ENCODE results near the gene CDH15.

Gene CDH15

GRCh38 chr16:89157778-89158177 lies 13.8 kb upstream of the CDH15 start:
- TF ChIP-seq CTCF (conservative IDR thresholded peaks at IDR 0.05; ENCODE audit: low read length) = no peak
- H3K4me3 ChIP-seq (ENCODE audit: low read length) = no peak overlapping the region
- no peak for DNase-seq (ENCODE audit: low read depth)

- no peak overlapping the region for H3K4me3 ChIP-seq (ENCODE audit: low read length)
- no peak for DNase-seq (ENCODE audit: low read depth)
- TF ChIP-seq CTCF (conservative IDR thresholded peaks at IDR 0.05; ENCODE audit: low read length) = no peak
Observed at GRCh38 chr16:89159066-89159849, 12.3 kb upstream of the CDH15 start.

GRCh38 chr16:89159850-89160354 lies 11.6 kb upstream of the CDH15 start:
- no peak for TF ChIP-seq CTCF (conservative IDR thresholded peaks at IDR 0.05; ENCODE audit: low read length)
- no peak overlapping the region for H3K4me3 ChIP-seq (ENCODE audit: low read length)
- DNase-seq (ENCODE audit: low read depth) = no peak

GRCh38 chr16:89160977-89161701 lies 10.4 kb upstream of the CDH15 start:
- no peak overlapping the region for H3K4me3 ChIP-seq (ENCODE audit: low read length)
- no peak for DNase-seq (ENCODE audit: low read depth)
- TF ChIP-seq CTCF (conservative IDR thresholded peaks at IDR 0.05; ENCODE audit: low read length) = no peak

GRCh38 chr16:89161763-89162713 lies 9.5 kb upstream of the CDH15 start:
- TF ChIP-seq CTCF (conservative IDR thresholded peaks at IDR 0.05; ENCODE audit: low read length) = no peak
- no peak for DNase-seq (ENCODE audit: low read depth)
- no peak overlapping the region for H3K4me3 ChIP-seq (ENCODE audit: low read length)

- no peak for DNase-seq (ENCODE audit: low read depth)
- no peak for TF ChIP-seq CTCF (conservative IDR thresholded peaks at IDR 0.05; ENCODE audit: low read length)
- no peak overlapping the region for H3K4me3 ChIP-seq (ENCODE audit: low read length)
Observed at GRCh38 chr16:89163297-89163696, 8.3 kb upstream of the CDH15 start.
